HAP-1 (cell line): ENCODE results near the gene PHF11.
"Not testable (repeated sequence)": the region's sequence is repeated elsewhere in the genome, so short reads cannot be mapped to it uniquely, and the experiment has no call there.

Experiments
- DNase-seq, 2 experiments: peaks; one replicate each; pipeline ENCODE4 v3.0.0-alpha.2; 2016 to 2020; ENCODE audit warnings: low spot score in 2 of 2
- H3K27me3 ChIP-seq: fragments of 250-450 bp; sonication (Bioruptor Pico); 2 replicates; pipeline ENCODE4 v1.5.1; 2020; ENCODE audit warnings: low read depth, mild to moderate bottlenecking, moderate library complexity
- H3K36me3 ChIP-seq: fragments of 250-450 bp; sonication (Bioruptor Pico); replicated peaks from 2 replicates; pipeline ENCODE4 v1.5.1; 2020; ENCODE audit warnings: mild to moderate bottlenecking
- H3K4me1 ChIP-seq: fragments of 250-450 bp; sonication (Bioruptor Pico); 2 replicates; pipeline ENCODE4 v1.5.1; 2020; ENCODE audit warnings: mild to moderate bottlenecking
- H3K4me3 ChIP-seq: fragments of 250-450 bp; sonication (Bioruptor Pico); 2 replicates; pipeline ENCODE4 v1.5.1; 2020; ENCODE audit warnings: mild to moderate bottlenecking, moderate library complexity
- H3K9me3 ChIP-seq: fragments of 250-450 bp; sonication (Bioruptor Pico); 2 replicates; pipeline ENCODE4 v1.5.1; 2020; ENCODE audit warnings: mild to moderate bottlenecking, moderate library complexity
- in situ Hi-C: fragments of 300-500 bp; cut with MboI; formaldehyde crosslinking; loops from 3 replicates; pipeline ENCODE4 v1.14.3; 2020; ENCODE audit warnings: low sequenced_read_pairs, inconsistent platforms, mixed read lengths

PHF11 gene

DNA sequence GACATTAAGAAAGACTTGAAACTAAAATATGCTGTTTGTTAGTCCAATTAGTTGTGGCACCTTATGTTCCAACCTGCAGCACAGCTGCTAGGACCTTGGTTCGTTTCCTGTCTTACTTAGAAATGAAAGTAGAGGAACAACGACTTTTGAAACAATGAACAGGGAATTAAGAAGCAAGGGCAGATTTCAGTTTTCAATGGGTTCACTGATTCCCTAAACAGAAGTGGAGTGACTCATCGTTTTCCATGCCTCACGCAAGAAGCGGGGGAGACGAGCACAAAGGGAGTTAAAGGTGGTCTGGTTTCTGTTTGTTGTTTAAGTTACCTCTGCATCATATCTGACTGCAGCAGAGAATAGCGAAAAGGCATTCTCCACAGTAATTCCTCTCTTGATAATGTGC is 44.8 kb downstream of the PHF11 start:
- peak; percentile 17 to 26 for DNase-seq
- H3K36me3 ChIP-seq, result peaks cover 11% of the 10 kb centered on the region; the same call in 1 of the 2 replicates

DNA sequence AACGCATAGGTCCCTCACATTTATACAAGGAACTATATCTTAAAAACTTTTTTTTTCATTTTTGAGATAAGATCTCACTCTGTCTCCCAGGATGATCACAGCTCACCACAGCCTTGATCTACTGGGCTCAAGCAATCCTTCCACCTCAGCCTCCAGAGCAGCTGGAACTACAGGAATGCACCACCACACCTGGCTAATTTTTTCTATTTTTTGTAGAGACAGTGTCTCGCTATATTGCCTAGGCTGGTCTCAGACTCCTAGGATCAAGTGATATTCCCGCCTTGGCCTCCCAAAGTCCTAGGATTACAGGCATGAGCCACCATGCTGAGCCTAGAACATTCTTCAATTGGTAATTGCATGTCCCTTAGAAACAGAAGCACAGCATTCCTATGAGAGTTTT is 47.9 kb downstream of the PHF11 start:
- peaks cover 11% of the 10 kb centered on the region; the same call in 1 of the 2 replicates for H3K36me3 ChIP-seq
- peaks cover 6% of the 10 kb centered on the region for H3K4me1 ChIP-seq
- H3K4me3 ChIP-seq, result no peak overlapping the region
- DNase-seq, result no peak
- no peaks in the 10 kb centered on the region for H3K9me3 ChIP-seq
- H3K27me3 ChIP-seq, result no peaks in the 10 kb centered on the region
- in situ Hi-C loops, result no loop called here

More for the DNA sequence above, 44.8 kb downstream of the PHF11 start:
- H3K9me3 ChIP-seq, result no peaks in the 10 kb centered on the region
- in situ Hi-C loops, result no loop called here
- H3K4me3 ChIP-seq, result no peak overlapping the region
- peaks cover 6% of the 10 kb centered on the region for H3K4me1 ChIP-seq
- H3K27me3 ChIP-seq, result no peaks in the 10 kb centered on the region

DNA sequence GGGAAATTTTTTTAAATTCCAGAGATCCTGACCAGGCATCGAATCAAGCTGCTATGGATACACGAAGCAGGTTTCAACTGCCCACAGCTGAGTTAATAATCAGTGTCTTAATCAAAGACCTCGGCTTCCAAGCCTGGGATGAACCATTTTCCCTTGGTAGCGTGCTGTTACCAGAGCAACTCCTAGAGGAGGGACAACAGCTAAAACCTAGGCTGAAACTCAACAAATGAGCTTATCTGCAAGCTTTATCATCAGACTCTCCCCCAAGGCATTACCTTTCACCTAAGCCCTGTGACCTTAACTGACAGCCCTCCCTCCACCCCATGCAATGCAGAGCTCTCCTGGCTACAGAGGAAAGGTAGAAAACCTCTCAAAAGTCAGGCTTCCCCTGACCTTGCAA is 49.9 kb downstream of the PHF11 start:
- no peaks in the 10 kb centered on the region for H3K9me3 ChIP-seq
- H3K4me1 ChIP-seq, result peaks cover 3% of the 10 kb centered on the region; the same call in 1 of the 2 replicates
- H3K36me3 ChIP-seq, result peaks cover 9% of the 10 kb centered on the region
- in situ Hi-C loops, result no loop called here
- no peaks in the 10 kb centered on the region for H3K27me3 ChIP-seq
- DNase-seq, result no peak
- H3K4me3 ChIP-seq, result no peak overlapping the region

DNA sequence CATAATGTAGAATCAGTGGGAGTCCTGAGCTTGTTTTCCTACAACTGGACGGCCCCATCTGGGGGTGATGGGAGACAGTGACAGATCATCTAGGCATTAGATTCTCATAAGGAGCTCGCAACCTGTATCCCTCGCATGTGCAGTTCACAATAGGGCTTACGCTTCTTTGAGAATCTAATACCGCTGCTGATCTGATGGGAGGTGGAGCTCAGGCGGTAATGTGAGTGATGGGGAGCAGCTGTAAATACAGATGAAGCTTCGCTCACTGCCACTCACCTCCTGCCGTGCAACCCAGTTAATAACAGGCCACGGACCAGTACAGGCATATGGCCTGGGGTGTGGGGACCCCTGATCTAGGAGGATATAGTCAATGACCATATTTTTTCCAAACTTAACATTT is 50.8 kb downstream of the PHF11 start:
- no peak overlapping the region for H3K4me3 ChIP-seq
- no peaks in the 10 kb centered on the region for H3K4me1 ChIP-seq
- DNase-seq, result no peak
- in situ Hi-C loops, result no loop called here
- H3K27me3 ChIP-seq, result no peaks in the 10 kb centered on the region
- H3K36me3 ChIP-seq, result peaks cover 9% of the 10 kb centered on the region
- H3K9me3 ChIP-seq, result no peaks in the 10 kb centered on the region

DNA sequence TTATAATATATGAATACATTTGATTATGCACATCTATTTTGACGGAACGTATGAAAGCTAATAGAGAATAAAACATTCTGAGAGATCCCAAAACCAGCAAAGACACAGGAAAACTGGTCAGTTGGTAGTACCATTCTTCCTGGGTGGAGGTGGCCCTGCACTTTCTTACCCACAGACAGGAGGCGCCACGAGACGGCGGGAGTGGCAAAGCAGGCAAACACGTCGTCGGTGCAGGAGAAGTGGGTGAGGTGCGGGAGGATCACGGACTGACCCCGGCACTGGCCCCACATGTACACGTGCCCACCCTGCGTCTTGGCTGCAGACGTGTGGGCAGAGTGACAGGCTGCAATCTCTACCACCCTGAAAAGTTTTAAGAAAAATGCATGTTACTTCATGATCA is 53.5 kb downstream of the PHF11 start:
- H3K4me3 ChIP-seq, result no peak overlapping the region
- DNase-seq, result no peak
- in situ Hi-C loops, result no loop called here
- H3K27me3 ChIP-seq, result no peaks in the 10 kb centered on the region
- no peaks in the 10 kb centered on the region for H3K9me3 ChIP-seq
- H3K36me3 ChIP-seq, result peaks cover 9% of the 10 kb centered on the region
- no peaks in the 10 kb centered on the region for H3K4me1 ChIP-seq

DNA sequence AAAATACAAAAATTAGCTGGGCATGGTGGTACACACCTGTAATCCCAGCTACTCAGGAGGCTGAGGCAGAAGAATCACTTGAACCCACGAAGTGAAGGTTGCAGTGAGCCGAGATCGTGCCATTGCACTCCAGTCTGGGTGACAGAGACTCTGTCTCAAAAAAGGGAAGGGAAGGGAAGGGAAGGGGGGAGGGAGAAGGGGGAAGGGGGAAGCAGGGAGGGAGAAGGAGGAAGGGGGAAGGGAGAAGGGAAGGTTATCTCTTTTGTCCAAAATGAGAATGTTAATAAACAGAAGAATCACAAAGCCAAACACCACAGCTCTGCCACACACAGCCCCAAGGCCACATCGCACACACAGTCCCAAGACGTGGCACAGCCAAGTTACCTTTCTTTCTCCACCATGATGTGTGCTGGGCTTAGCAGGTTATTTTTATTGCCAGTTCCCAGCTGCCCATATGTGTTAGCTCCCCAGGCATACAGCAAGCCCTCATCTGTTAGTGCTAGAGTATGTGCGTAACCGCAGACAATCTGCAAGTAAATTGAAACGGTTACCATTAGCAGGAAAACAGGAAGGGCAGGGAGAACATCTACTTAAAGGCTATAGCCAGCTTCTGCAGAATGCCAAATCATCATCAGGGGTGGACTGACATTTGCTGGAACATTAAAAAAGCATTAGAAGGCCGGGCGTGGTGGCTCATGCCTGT is 55.3 kb downstream of the PHF11 start:
- no peaks in the 10 kb centered on the region for H3K27me3 ChIP-seq
- in situ Hi-C loops, result no loop called here
- no peak overlapping the region for H3K4me3 ChIP-seq
- no peaks in the 10 kb centered on the region for H3K9me3 ChIP-seq
- H3K36me3 ChIP-seq, result peaks cover 9% of the 10 kb centered on the region
- no peaks in the 10 kb centered on the region for H3K4me1 ChIP-seq
- DNase-seq, result no peak

DNA sequence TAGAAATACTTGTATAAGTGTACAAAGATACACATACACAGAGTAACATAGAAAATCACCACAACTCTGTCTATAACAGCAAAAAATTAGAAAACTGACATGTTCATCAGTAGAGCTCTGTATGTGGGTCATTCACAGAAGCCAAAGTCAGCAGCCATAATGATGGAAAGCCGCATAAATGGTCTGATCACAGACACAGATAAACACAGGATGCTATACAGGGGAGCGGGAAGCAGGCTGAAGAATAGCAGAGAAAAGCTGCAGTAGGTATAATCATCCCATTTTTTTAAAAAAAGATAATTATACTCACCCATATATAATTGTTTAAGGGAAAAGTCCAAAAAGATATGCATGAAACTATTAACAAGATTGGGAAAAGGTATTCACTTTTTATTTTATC is 58.1 kb downstream of the PHF11 start:
- Histone ChIP-seq H3K4me1 (no peaks in the 10 kb centered on the region), H3K4me3 (no peak overlapping the region), H3K9me3 (no peaks in the 10 kb centered on the region), H3K27me3 (no peaks in the 10 kb centered on the region), H3K36me3 (peaks cover 24% of the 10 kb centered on the region)
- in situ Hi-C loops, result no loop called here
- DNase-seq, result no peak

DNA sequence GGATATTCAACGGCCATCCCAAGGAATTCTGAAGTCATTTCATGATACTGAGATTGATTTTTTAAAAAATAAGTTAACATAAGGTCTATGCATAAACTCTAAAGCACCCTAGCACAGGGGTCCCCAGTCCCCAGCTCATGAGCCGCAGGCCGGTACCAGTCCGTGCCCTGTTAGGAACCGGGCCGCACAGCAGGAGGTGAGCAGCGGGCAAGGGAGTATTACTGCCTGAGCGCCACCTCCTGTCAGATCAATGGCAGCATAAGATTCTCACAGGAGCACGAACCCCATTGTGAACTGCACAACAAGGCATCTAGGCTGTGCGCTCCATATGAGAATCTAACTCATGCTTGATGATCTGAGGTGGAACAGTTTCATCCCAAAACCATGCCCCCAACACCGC is 58.6 kb downstream of the PHF11 start:
- no peak overlapping the region for H3K4me3 ChIP-seq
- DNase-seq, result no peak
- no peaks in the 10 kb centered on the region for H3K4me1 ChIP-seq
- no peaks in the 10 kb centered on the region for H3K27me3 ChIP-seq
- no peaks in the 10 kb centered on the region for H3K9me3 ChIP-seq
- peaks cover 25% of the 10 kb centered on the region for H3K36me3 ChIP-seq
- in situ Hi-C loops, result no loop called here

DNA sequence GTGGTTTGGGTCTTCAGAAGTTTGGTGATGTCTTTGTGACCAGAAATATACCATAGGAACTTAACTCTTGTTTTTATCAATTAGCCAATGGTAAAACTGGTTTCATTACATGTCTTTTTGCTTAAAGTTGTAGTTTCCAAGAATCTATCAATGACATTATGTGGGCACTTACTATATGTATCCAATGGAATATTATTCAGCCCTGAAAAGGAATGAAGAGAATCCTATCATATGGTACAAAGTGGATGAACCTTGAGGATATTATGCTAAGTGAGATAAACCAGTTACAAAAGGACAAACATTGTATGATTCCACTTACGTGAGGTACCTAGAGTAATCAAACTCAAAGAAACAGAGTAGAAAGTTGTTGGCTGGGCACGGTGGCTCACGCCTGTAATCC is 63.3 kb downstream of the PHF11 start:
- Histone ChIP-seq H3K4me1 (no peaks in the 10 kb centered on the region), H3K4me3 (no peak overlapping the region), H3K36me3 (peaks cover 22% of the 10 kb centered on the region), H3K27me3 (no peaks in the 10 kb centered on the region), H3K9me3 (no peaks in the 10 kb centered on the region)
- in situ Hi-C loops, result no loop called here
- no peak for DNase-seq

DNA sequence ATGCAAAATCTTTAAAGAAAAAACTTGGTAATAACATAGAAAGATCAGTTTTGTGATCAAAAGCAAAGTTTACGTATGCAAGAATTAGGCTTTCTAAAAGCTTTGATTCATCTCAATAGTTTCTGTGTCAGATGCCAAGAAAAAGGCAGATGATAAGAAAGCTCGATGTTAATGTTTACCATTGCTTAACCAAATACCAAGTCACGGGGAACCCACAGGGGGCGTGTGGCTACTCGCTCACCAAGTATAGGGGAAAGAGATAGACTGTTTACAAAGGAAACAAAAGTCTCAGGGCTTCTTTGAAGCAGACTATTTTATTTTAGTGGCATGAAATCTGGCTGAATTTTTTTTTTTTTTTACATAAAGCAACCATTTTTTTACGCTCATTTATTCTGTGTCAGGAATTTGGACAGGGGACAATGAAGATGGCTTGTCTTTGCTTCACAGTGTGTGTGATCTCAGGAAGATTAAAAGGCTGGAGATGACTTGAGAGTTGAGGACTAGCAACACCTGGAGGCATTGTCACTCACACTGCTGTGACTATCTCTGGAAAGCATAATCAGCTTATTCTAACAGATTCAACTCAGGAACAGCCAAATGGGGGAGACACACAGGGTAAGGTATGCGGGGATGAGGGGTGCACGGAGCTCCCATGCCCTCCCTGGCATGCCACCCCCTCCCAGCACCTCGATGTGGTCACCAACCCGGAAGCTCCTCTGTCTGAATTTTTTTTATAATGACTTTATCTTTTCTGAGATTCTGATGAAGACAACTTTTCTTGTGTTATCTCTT is 64.7 kb downstream of the PHF11 start:
- H3K9me3 ChIP-seq, result no peaks in the 10 kb centered on the region
- no peaks in the 10 kb centered on the region for H3K27me3 ChIP-seq
- H3K4me3 ChIP-seq, result no peak overlapping the region
- DNase-seq, result no peak
- in situ Hi-C loops, result no loop called here
- peaks cover 22% of the 10 kb centered on the region for H3K36me3 ChIP-seq
- no peaks in the 10 kb centered on the region for H3K4me1 ChIP-seq

DNA sequence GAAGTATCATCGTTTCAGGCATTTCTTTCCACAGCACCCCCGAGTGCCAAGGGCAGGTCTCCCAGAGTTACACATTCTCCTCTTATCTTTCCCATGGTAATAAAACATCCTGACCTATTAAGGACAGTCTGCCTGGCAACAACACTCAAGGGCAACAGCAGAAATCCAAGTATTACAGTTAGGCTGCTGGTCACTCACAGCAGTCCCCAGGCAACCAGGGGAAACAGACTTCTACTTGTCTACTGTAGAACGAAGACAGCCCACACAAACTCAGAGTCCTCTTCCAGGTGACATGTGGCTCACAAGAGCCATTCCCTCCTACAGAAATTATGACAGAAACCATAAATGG is 65.3 kb downstream of the PHF11 start:
- H3K36me3 ChIP-seq, result peaks cover 22% of the 10 kb centered on the region
- no peaks in the 10 kb centered on the region for H3K27me3 ChIP-seq
- in situ Hi-C loops, result no loop called here
- no peaks in the 10 kb centered on the region for H3K9me3 ChIP-seq
- H3K4me3 ChIP-seq, result no peak overlapping the region
- no peaks in the 10 kb centered on the region for H3K4me1 ChIP-seq
- no peak for DNase-seq

DNA sequence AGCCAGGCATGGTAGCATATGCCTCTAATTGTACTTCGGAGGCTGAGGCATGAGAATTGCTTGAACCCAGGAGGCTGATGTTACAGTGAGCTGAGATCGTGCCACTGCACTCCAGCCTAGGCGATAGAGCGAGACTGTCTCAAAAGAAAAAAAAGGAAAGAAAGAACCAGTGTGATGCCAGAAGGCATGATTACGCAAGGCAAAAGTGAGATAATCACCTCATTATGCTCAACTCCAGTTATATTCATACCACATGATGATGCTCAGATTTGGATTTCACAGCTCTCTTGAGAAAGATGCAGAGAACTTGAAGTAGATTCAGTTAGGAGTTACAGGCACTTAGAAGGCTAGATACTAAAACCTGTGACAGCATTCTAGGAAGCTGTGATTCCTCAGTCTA is 67.8 kb downstream of the PHF11 start:
- no peaks in the 10 kb centered on the region for H3K4me1 ChIP-seq
- no peaks in the 10 kb centered on the region for H3K9me3 ChIP-seq
- H3K36me3 ChIP-seq, result peaks cover 15% of the 10 kb centered on the region
- in situ Hi-C loops, result no loop called here
- no peak overlapping the region for H3K4me3 ChIP-seq
- DNase-seq, result no peak
- H3K27me3 ChIP-seq, result no peaks in the 10 kb centered on the region

DNA sequence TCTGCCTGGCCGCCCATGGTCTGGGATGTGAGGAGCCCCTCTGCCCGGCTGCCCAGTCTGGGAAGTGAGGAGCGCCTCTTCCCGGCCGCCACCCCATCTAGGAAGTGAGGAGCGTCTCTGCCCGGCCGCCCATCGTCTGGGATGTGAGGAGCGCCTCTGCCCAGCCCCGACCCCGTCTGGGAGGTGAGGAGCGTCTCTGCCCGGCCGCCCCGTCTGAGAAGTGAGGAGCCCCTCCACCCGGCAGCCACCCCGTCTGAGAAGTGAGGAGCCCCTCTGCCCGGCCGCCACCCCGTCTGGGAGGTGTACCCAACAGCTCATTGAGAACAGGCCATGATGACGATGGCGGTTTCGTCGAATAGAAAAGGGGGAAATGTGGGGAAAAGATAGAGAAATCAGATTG is 69.7 kb downstream of the PHF11 start:
- DNase-seq, H3K9me3 ChIP-seq, H3K4me1 ChIP-seq, in situ Hi-C loops, H3K27me3 ChIP-seq, H3K4me3 ChIP-seq, H3K36me3 ChIP-seq: not testable (repeated sequence)

DNA sequence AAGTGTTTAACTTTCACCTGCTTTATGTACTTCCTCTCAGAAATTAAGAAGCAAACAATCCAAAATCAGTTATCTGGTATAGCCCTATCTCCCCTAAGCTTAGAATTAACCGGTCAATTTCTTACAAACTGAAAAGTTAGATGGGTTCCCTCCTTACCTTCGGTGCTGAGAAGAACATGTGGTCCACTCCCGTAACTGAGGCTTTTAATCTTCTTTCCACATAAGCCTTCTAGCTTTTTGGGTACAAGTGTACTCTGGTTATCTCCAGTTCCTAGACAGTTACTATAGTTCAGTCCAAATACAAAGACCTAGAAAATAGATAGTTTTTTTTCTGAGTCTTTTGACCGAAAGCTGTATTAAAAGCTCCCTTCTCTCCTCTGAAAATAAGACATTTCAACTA is 70.7 kb downstream of the PHF11 start:
- peaks cover 8% of the 10 kb centered on the region for H3K4me1 ChIP-seq
- H3K4me3 ChIP-seq, result no peak overlapping the region
- H3K36me3 ChIP-seq, result peaks cover 8% of the 10 kb centered on the region; the same call in 1 of the 2 replicates
- H3K27me3 ChIP-seq, result no peaks in the 10 kb centered on the region
- H3K9me3 ChIP-seq, result no peaks in the 10 kb centered on the region
- in situ Hi-C loops, result no loop called here
- no peak for DNase-seq
